SK-N-SH (cell line): ENCODE results near the gene CFAP58. TPM values are rescaled to one million over a fixed set of nuclear protein-coding genes. Genes with fewer than 3 reads are reported as not detected.

Source experiments
- CTCF ChIA-PET: fragments of 300-600, 350-600 bp; formaldehyde crosslinking; extraction: SDS; loops from one replicate; lab custom pipeline; 2021; lab: Yijun Ruan, JAX
- POLR2A ChIA-PET: fragments of 350-600 bp; sonication (Branson Sonifier 250); formaldehyde crosslinking; extraction: SDS; loops from one replicate; lab custom pipeline; 2020; ENCODE audit warnings: antibody characterized with exemption, inconsistent platforms; lab: Yijun Ruan, JAX
- DNase-seq: peaks from one replicate; pipeline ENCODE4 v3.0.0; 2012
- H2AFZ ChIP-seq: fragments of 200-600 bp; sonication (generic); 2 replicates; pipeline ENCODE4 v1.8.1; 2016; ENCODE audit warnings: antibody characterized with exemption, mild to moderate bottlenecking, low read depth
- H3F3A ChIP-seq: fragments of 200-600 bp; sonication (generic); replicated peaks from 2 replicates; pipeline ENCODE3; 2016; ENCODE audit warnings: antibody characterized with exemption, mild to moderate bottlenecking; ENCODE audit not compliant: insufficient read depth
- H3K27ac ChIP-seq, 2 experiments: fragments of 200-500 bp in 1 of 2; fragments of 200-600 bp in 1 of 2; sonication (Bioruptor generic) in 1 of 2; sonication (generic), shearing (Covaris generic) in 1 of 2; 2 replicates each; pipeline versions ENCODE4 v1.5.1 to v1.6.1; 2014 to 2016; ENCODE audit warnings: low read depth in 2 of 2, inconsistent platforms in 1 of 2, low read length in 1 of 2, mild to moderate bottlenecking in 1 of 2, mixed read lengths in 1 of 2
- H3K27me3 ChIP-seq: fragments of 200-600 bp; sonication (generic), shearing (Covaris generic); 2 replicates; pipeline ENCODE4 v1.6.1; 2016; ENCODE audit warnings: mixed run types; ENCODE audit not compliant: insufficient read depth
- H3K36me3 ChIP-seq, 2 experiments: fragments of 200-500 bp in 1 of 2; fragments of 200-600 bp in 1 of 2; sonication (Bioruptor generic) in 1 of 2; sonication (generic) in 1 of 2; replicated peaks in 1 of 2; 2 replicates each; pipeline versions ENCODE3 to v1.5.1; 2014 to 2016; ENCODE audit warnings: low read length in 1 of 2, mild to moderate bottlenecking in 1 of 2; ENCODE audit not compliant: insufficient read depth in 2 of 2, control insufficient read depth in 1 of 2
- H3K4me1 ChIP-seq, 2 experiments: fragments of 200-500 bp in 1 of 2; fragments of 200-600 bp in 1 of 2; sonication (Bioruptor generic) in 1 of 2; sonication (generic), shearing (Covaris generic) in 1 of 2; 2 replicates each; pipeline versions ENCODE4 v1.5.1 to v1.6.1; 2014 to 2016; ENCODE audit warnings: low read depth in 1 of 2, low read length in 1 of 2, mixed run types in 1 of 2; ENCODE audit not compliant: insufficient read depth in 2 of 2, control insufficient read depth in 1 of 2
- H3K4me2 ChIP-seq: fragments of 200-600 bp; sonication (generic), shearing (Covaris generic); 2 replicates; pipeline ENCODE4 v1.6.1; 2017; ENCODE audit warnings: mixed run types
- H3K4me3 ChIP-seq, 2 experiments: fragments of 200-500 bp in 1 of 2; fragments of 200-600 bp in 1 of 2; sonication (Bioruptor generic) in 1 of 2; sonication (generic), shearing (Covaris generic) in 1 of 2; 2 replicates each; pipeline versions ENCODE4 v1.5.1 to v1.8.1; 2014 to 2016; ENCODE audit warnings: low read depth in 2 of 2, inconsistent platforms in 1 of 2, low read length in 1 of 2, mild to moderate bottlenecking in 1 of 2, mixed read lengths in 1 of 2, moderate library complexity in 1 of 2
- H3K79me2 ChIP-seq: fragments of 200-600 bp; sonication (generic); 2 replicates; pipeline ENCODE4 v1.8.1; 2017; ENCODE audit warnings: mild to moderate bottlenecking; ENCODE audit not compliant: insufficient read depth
- H3K9ac ChIP-seq: fragments of 200-600 bp; sonication (generic); 2 replicates; pipeline ENCODE4 v1.6.1; 2017; ENCODE audit warnings: mixed run types
- H3K9me2 ChIP-seq: fragments of 200-600 bp; sonication (generic); 2 replicates; pipeline ENCODE4 v1.6.1; 2017; ENCODE audit warnings: mixed run types
- H3K9me3 ChIP-seq: fragments of 200-600 bp; sonication (generic); 2 replicates; pipeline ENCODE4 v1.6.1; 2017; ENCODE audit warnings: mixed run types, mild to moderate bottlenecking, moderate library complexity
- H4K20me1 ChIP-seq: fragments of 200-600 bp; sonication (generic); 2 replicates; pipeline ENCODE4 v1.6.1; 2017; ENCODE audit warnings: mild to moderate bottlenecking, mixed run types; ENCODE audit not compliant: insufficient read depth
- CTCF ChIP-seq: fragments of 200-600 bp; sonication (generic); IDR thresholded peaks from 2 replicates; pipeline ENCODE4 v1.6.1; 2017; ENCODE audit warnings: antibody characterized with exemption, mild to moderate bottlenecking, moderate library complexity
- ELF1 ChIP-seq: IDR thresholded peaks from 2 replicates; pipeline ENCODE4 v1.4.0; 2012
- EP300 ChIP-seq, 2 experiments: IDR thresholded peaks; 2 replicates each; pipeline versions ENCODE4 v1.4.0 to v1.6.1; 2012; ENCODE audit warnings: borderline replicate concordance in 1 of 2, low read depth in 1 of 2, low read length in 1 of 2
- EZH2phosphoT487 ChIP-seq: fragments of 200-600 bp; sonication (generic); IDR thresholded peaks from 2 replicates; pipeline ENCODE4 v1.6.1; 2017; ENCODE audit warnings: low read depth, mixed run types, mild to moderate bottlenecking, antibody characterized with exemption, moderate library complexity, borderline replicate concordance
- FOXM1 ChIP-seq: IDR thresholded peaks from 2 replicates; pipeline ENCODE4 v1.4.0; 2012; ENCODE audit warnings: low read depth, mild to moderate bottlenecking
- GATA2 ChIP-seq: sonication (generic); formaldehyde crosslinking; IDR thresholded peaks from 2 replicates; pipeline ENCODE4 v1.5.0; 2020; ENCODE audit warnings: mild to moderate bottlenecking, missing genetic modification reagents
- IRF3 ChIP-seq: fragments of 150-350 bp; IDR thresholded peaks from 2 replicates; pipeline ENCODE4 v1.6.1; 2016; ENCODE audit warnings: mild to moderate bottlenecking, low read depth, low read length
- JUND ChIP-seq: IDR thresholded peaks from 2 replicates; pipeline ENCODE4 v1.4.0; 2012
- MAX ChIP-seq: IDR thresholded peaks from 2 replicates; pipeline ENCODE4 v1.4.0; 2012; ENCODE audit warnings: low read depth
- MXI1 ChIP-seq: IDR thresholded peaks from 2 replicates; pipeline ENCODE4 v1.6.1; 2012; ENCODE audit warnings: mild to moderate bottlenecking, low read depth, low read length, improper control_type of control experiment
- NFIC ChIP-seq: IDR thresholded peaks from 2 replicates; pipeline ENCODE4 v1.4.0; 2012; ENCODE audit warnings: borderline replicate concordance
- NRF1 ChIP-seq: IDR thresholded peaks from 2 replicates; pipeline ENCODE4 v1.6.1; 2012; ENCODE audit warnings: low read depth, mild to moderate bottlenecking, low read length
- RCOR1 ChIP-seq: fragments of 150-350 bp; IDR thresholded peaks from 2 replicates; pipeline ENCODE4 v1.6.1; 2017; ENCODE audit warnings: antibody characterized with exemption, low read length
- RXRA ChIP-seq: IDR thresholded peaks from 2 replicates; pipeline ENCODE4 v1.4.0; 2012; ENCODE audit warnings: low read depth, mild to moderate bottlenecking, borderline replicate concordance
- SMC3 ChIP-seq: IDR thresholded peaks from 2 replicates; pipeline ENCODE4 v1.6.1; 2012; ENCODE audit warnings: low read depth, low read length, improper control_type of control experiment
- TAF1 ChIP-seq: IDR thresholded peaks from 2 replicates; pipeline ENCODE4 v1.6.1; 2012; ENCODE audit warnings: low read depth, mild to moderate bottlenecking, low read length, moderate library complexity, borderline replicate concordance
- TCF12 ChIP-seq: IDR thresholded peaks from 2 replicates; pipeline ENCODE4 v1.4.0; 2012
- TEAD4 ChIP-seq: IDR thresholded peaks from 2 replicates; pipeline ENCODE4 v1.4.0; 2012; ENCODE audit warnings: mild to moderate bottlenecking, borderline replicate concordance; ENCODE audit not compliant: insufficient read depth
- USF1 ChIP-seq: IDR thresholded peaks from 2 replicates; pipeline ENCODE4 v1.4.0; 2012; ENCODE audit warnings: low read depth, borderline replicate concordance
- USF2 ChIP-seq: fragments of 150-350 bp; IDR thresholded peaks from 2 replicates; pipeline ENCODE4 v1.6.1; 2017; ENCODE audit warnings: antibody characterized with exemption, low read length, low read depth, borderline replicate concordance
- WGBS: methylation state at CpG from one replicate; pipeline ENCODE4 v1.1.6; 2017; ENCODE audit warnings: low lambda C conversion rate; 5-methylcytosine and 5-hydroxymethylcytosine counted together
- polyA plus RNA-seq, 3 experiments: library from polyadenylated mRNA; depleted of rRNA; stranded (reverse); fragments of >200 nt; gene quantifications; 2 replicates each; pipeline ENCODE4 v1.2.3, GENCODE V29; 2012

The CFAP58 gene
- polyA plus RNA-seq, 1 of the 3 experiments (the other 2 are of a cell fraction): 0.38 TPM

- TF ChIP-seq FOXM1: no peak
- TF ChIP-seq USF2: no peak
- no peak for TF ChIP-seq TAF1
- no peak for TF ChIP-seq USF1
- TF ChIP-seq EP300 (IDR thresholded peaks at IDR 0.05; ENCODE audit: borderline replicate concordance in 1 of 2, low read depth in 1 of 2, low read length in 1 of 2): no peak
- TF ChIP-seq EZH2phosphoT487: no peak
- no peak for TF ChIP-seq RXRA
- no peak for TF ChIP-seq NFIC
- TF ChIP-seq RCOR1: no peak
- TF ChIP-seq IRF3: no peak
- no peak for TF ChIP-seq CTCF
- TF ChIP-seq MXI1: no peak
- TF ChIP-seq NRF1: no peak
- TF ChIP-seq TEAD4: no peak
- no peak for TF ChIP-seq SMC3
- no peak for TF ChIP-seq TCF12
- no peak for TF ChIP-seq ELF1
- no peak for TF ChIP-seq JUND
- TF ChIP-seq MAX: no peak
- TF ChIP-seq GATA2 (CRISPR knock-in tag): no peak
- TF ChIP-seq, all 33 proteins: peak for 0
- Histone ChIP-seq H3K79me2 (peaks cover 4% of the 10 kb centered on the region), H3K36me3 (no peaks in the 10 kb centered on the region), H3K4me1 (peaks cover 28 to 31% of the 10 kb centered on the region in 2 experiments), H3K4me3 (no peak overlapping the region), H3K9me2 (no peaks in the 10 kb centered on the region), H3F3A (peaks cover 20% of the 10 kb centered on the region), H3K9me3 (no peaks in the 10 kb centered on the region), H3K27ac (no peak overlapping the region), H3K9ac (no peak overlapping the region), H3K4me2 (no peak overlapping the region), H4K20me1 (no peaks in the 10 kb centered on the region), H3K27me3 (no peaks in the 10 kb centered on the region), H2AFZ (no peak overlapping the region)
- ChIA-PET CTCF (interaction anchor here (1.1 to 10.3 kb wide), 9 partner anchors 11 to 61 kb away, joined by 4 to 152 read pairs (median 12); partner anchors contain the start of genes CFAP58 and ITPRIP), POLR2A (no interaction called here)
- DNase-seq: no peak
- 82% methylated on average over 4 of the region's 4 CpGs for WGBS
Observed at GRCh38 chr10:104304356-104304745, 49.3 kb upstream of the CFAP58 start.
